Measurements from ENCODE around the gene S100P.
"Not testable (repeated sequence)": the region's sequence is repeated elsewhere in the genome, so short reads cannot be mapped to it uniquely, and the experiment has no call there.

S100P gene

GRCh38 chr4:6672541-6673190 lies 21.0 kb upstream of the S100P start:
- not testable (repeated sequence) for DNase-seq (ENCODE audit: low read depth in 4 of 4, low spot score in 1 of 4)

- DNase-seq (ENCODE audit: low read depth in 4 of 4, low spot score in 1 of 4): peak in 2 of 4 experiments; percentile 23 to 34
Observed at GRCh38 chr4:6673191-6673659, 20.5 kb upstream of the S100P start.

GRCh38 chr4:6673660-6674499 lies 19.8 kb upstream of the S100P start:
- peak; percentile 72 to 91 (median 84) for DNase-seq (ENCODE audit: low read depth in 4 of 4, low spot score in 1 of 4)

- DNase-seq (ENCODE audit: low read depth in 4 of 4, low spot score in 1 of 4): peak in 2 of 4 experiments; percentile 28 to 51
Observed at GRCh38 chr4:6674500-6675149, 19.1 kb upstream of the S100P start.

- DNase-seq (ENCODE audit: low read depth in 4 of 4, low spot score in 1 of 4): no peak
Observed at GRCh38 chr4:6676722-6677558, 16.7 kb upstream of the S100P start.

GRCh38 chr4:6680372-6681034 lies 13.2 kb upstream of the S100P start:
- DNase-seq (ENCODE audit: low read depth in 4 of 4, low spot score in 1 of 4): no peak

GRCh38 chr4:6681191-6681590 lies 12.5 kb upstream of the S100P start:
- no peak for DNase-seq (ENCODE audit: low read depth in 4 of 4, low spot score in 1 of 4)

GRCh38 chr4:6682862-6683590 lies 10.7 kb upstream of the S100P start:
- DNase-seq (ENCODE audit: low read depth in 4 of 4, low spot score in 1 of 4): no peak

- DNase-seq (ENCODE audit: low read depth in 4 of 4, low spot score in 1 of 4): no peak
Observed at GRCh38 chr4:6684656-6685055, 9.0 kb upstream of the S100P start.

GRCh38 chr4:6686104-6686787 lies 7.4 kb upstream of the S100P start:
- DNase-seq (ENCODE audit: low read depth in 4 of 4, low spot score in 1 of 4): no peak

- DNase-seq (ENCODE audit: low read depth in 4 of 4, low spot score in 1 of 4): no peak
Observed at GRCh38 chr4:6687947-6688878, 5.5 kb upstream of the S100P start.

GRCh38 chr4:6688879-6689505 lies 4.7 kb upstream of the S100P start:
- peak in 2 of 4 experiments; percentile 54 to 69 for DNase-seq (ENCODE audit: low read depth in 4 of 4, low spot score in 1 of 4)

- DNase-seq (ENCODE audit: low read depth in 4 of 4, low spot score in 1 of 4): no peak
Observed at GRCh38 chr4:6689506-6689960, 4.1 kb upstream of the S100P start.

GRCh38 chr4:6692379-6692778 lies 1.3 kb upstream of the S100P start:
- DNase-seq (ENCODE audit: low read depth in 4 of 4, low spot score in 1 of 4): no peak

- no peak for DNase-seq (ENCODE audit: low read depth in 4 of 4, low spot score in 1 of 4)
Observed at GRCh38 chr4:6692806-6693205, 872 bp upstream of the S100P start.

GRCh38 chr4:6694177-6694901 lies 661 bp downstream of the S100P start:
- no peak for DNase-seq (ENCODE audit: low read depth in 4 of 4, low spot score in 1 of 4)

All from stimulated activated CD4-positive, alpha-beta T cell treated with anti-CD3 and anti-CD28 coated beads, Interleukin-1b, Interleukin-23, amount 100 ng/mL, for 24 hours (primary cell).